ENCODE data around the gene BOLA1. TPM values are rescaled to one million over a fixed set of nuclear protein-coding genes. Genes with fewer than 3 reads are reported as not detected.

BOLA1 gene
- total RNA-seq (2016; rRNA removed; fragmentation: Illumina TruSeq; extraction: Trizol) (3.1 and 4.2 TPM in 2 replicates), polyA plus RNA-seq (2011; rRNA removed) (2.9 and 3.2 TPM in 2 replicates), polyA minus RNA-seq (2011; rRNA and poly(A)+ RNA removed; ENCODE audit: low replicate concordance) (1.4 and 3.8 TPM in 2 replicates), Bru-seq, nascent RNA (percentile 46 among the genes with signal in this experiment), BruChase-seq, experiment 1, labeled RNA remaining after a 6-hour chase (percentile 36 among the genes with signal in this experiment), BruChase-seq, experiment 2, labeled RNA remaining after a 2-hour chase (percentile 37 among the genes with signal in this experiment)
- total RNA-seq (2016; cell fraction: cytosol; rRNA removed; fragmentation: Illumina TruSeq; extraction: Trizol; ENCODE audit: low read depth) = 2.1 and 2.4 TPM in 2 replicates
- 3.6 and 3.9 TPM in 2 replicates for total RNA-seq (2016; cell fraction: insoluble cytoplasmic fraction; rRNA removed; fragmentation: Illumina TruSeq; extraction: Trizol)
- total RNA-seq (2016; cell fraction: membrane; rRNA removed; fragmentation: Illumina TruSeq; extraction: Trizol) = 2.0 and 2.7 TPM in 2 replicates
- total RNA-seq (2016; cell fraction: nucleus; rRNA removed; fragmentation: Illumina TruSeq; extraction: Trizol) = 3.2 and 3.5 TPM in 2 replicates
- 2.9 and 4.8 TPM in 2 replicates for polyA plus RNA-seq (2011; cell fraction: cytosol; rRNA removed)
- polyA plus RNA-seq (2011; cell fraction: nucleus; rRNA removed) = 8.1 and 8.9 TPM in 2 replicates
- 2.5 and 2.8 TPM in 2 replicates for polyA plus RNA-seq (2012)
- polyA plus RNA-seq (2016; cell fraction: cytosol; fragmentation: Illumina TruSeq; extraction: Trizol; ENCODE audit: low read depth) = 2.0 and 2.6 TPM in 2 replicates
- 3.3 and 5.4 TPM in 2 replicates for polyA plus RNA-seq (2016; cell fraction: insoluble cytoplasmic fraction; fragmentation: Illumina TruSeq; extraction: Trizol; ENCODE audit: low read depth)
- 2.5 and 2.8 TPM in 2 replicates for polyA plus RNA-seq (2016; cell fraction: membrane; fragmentation: Illumina TruSeq; extraction: Trizol; ENCODE audit: low read depth)
- polyA plus RNA-seq (2016; cell fraction: nucleus; fragmentation: Illumina TruSeq; extraction: Trizol; ENCODE audit: insufficient read depth, low read depth) = 4.8 TPM in 2 replicates
- 0.79 TPM in 1 of 2 replicates, not detected in the other for polyA minus RNA-seq (2011; cell fraction: cytosol; rRNA and poly(A)+ RNA removed)
- 1.4 and 1.9 TPM in 2 replicates for polyA minus RNA-seq (2011; cell fraction: nucleus; rRNA and poly(A)+ RNA removed)
- long read RNA-seq, experiment 1, partial matches to known transcripts = 1 of 4 reads
- long read RNA-seq, experiment 1, other reads (novel, unspliced or antisense) = 2 of 4 reads
- long read RNA-seq, experiment 2, transcript BOLA1-202 (2 exons, 859 nt) = major isoform, 6 of 6 reads
- long read RNA-seq, experiment 2, partial matches to known transcripts = 0 of 6 reads
- long read RNA-seq, experiment 2, other reads (novel, unspliced or antisense) = 0 of 6 reads

- FAIRE-seq = peak; percentile 79
- peak within 1 kb of the TSS; percentile 72 for H3K9ac ChIP-seq (ENCODE audit: insufficient read depth, low read depth, low read length)
- CTCF ChIA-PET (ENCODE audit: low intra/inter-chr PET ratio, low total read pairs) = no interaction called here
- TF ChIP-seq, protein P1, sequence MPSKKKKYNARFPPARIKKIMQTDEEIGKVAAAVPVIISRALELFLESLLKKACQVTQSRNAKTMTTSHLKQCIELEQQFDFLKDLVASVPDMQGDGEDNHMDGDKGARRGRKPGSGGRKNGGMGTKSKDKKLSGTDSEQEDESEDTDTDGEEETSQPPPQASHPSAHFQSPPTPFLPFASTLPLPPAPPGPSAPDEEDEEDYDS (CRISPR knock-in tag; IDR thresholded peaks at IDR 0.05) = peak; percentile 53
- TF ChIP-seq MYNN (CRISPR knock-in tag; IDR thresholded peaks at IDR 0.05; ENCODE audit: low read depth) (no peak), RBM39 (IDR thresholded peaks at IDR 0.05; ENCODE audit: low read depth, low read length, poor library complexity, severe bottlenecking) (no peak), CBFB (CRISPR knock-in tag; IDR thresholded peaks at IDR 0.05) (peak; percentile 54; the same call in 1 of the 2 replicates), ZSCAN29 (CRISPR knock-in tag; conservative IDR thresholded peaks at IDR 0.05) (no peak), GMEB2 (CRISPR knock-in tag; IDR thresholded peaks at IDR 0.05; ENCODE audit: low read depth) (0 out of 2 replicates have a peak, but pooled peaks have one; percentile 48), THAP8 (CRISPR knock-in tag; IDR thresholded peaks at IDR 0.05; ENCODE audit: borderline replicate concordance) (no peak), ZBTB7A (CRISPR knock-in tag; IDR thresholded peaks at IDR 0.05) (no peak), HES4 (CRISPR knock-in tag; IDR thresholded peaks at IDR 0.05; ENCODE audit: borderline replicate concordance) (no peak), AHR (CRISPR knock-in tag; IDR thresholded peaks at IDR 0.05) (peak; percentile 83; the same call in 1 of the 2 replicates), HNF4A (CRISPR knock-in tag; IDR thresholded peaks at IDR 0.05) (peak; percentile 74), SP1 (IDR thresholded peaks at IDR 0.05) (no peak), SP1 (CRISPR knock-in tag; IDR thresholded peaks at IDR 0.05) (peak; percentile 29; the same call in 1 of the 2 replicates), SALL1 (CRISPR knock-in tag; IDR thresholded peaks at IDR 0.05) (peak; percentile 49; the same call in 1 of the 2 replicates), ZBTB7B (CRISPR knock-in tag; IDR thresholded peaks at IDR 0.05) (no peak; the same call in 1 of the 2 replicates), SAFB2 (CRISPR knock-in tag; IDR thresholded peaks at IDR 0.05; ENCODE audit: borderline replicate concordance, low read depth) (peak; percentile 65; the same call in 1 of the 2 replicates)
Measured at GRCh38 chr1:149899460-149900284, at the start of gene BOLA1. BOLA1 (plus strand) TSS chr1:149899568; CDS start chr1:149900060, 492 bp downstream.

More at GRCh38 chr1:149899460-149900284, at the start of gene BOLA1:
- peak within 1 kb of the TSS; percentile 3 to 62 (median 42); a peak in 4 of 6 replicates for H3K4me3 ChIP-seq (replicated peaks in 1 of 3; ENCODE audit: insufficient read depth in 1 of 3, low read depth in 2 of 3, low read length in 3 of 3)
- in situ Hi-C loops (cut with HindIII; ENCODE audit: extremely low pct_ligation_motif_present, low pct_unique_long_range_greater_than_20kb) (no loop called here), intact Hi-C loops (cut with micrococcal nuclease; ENCODE audit: unreplicated experiment) (no loop called here)
- 77% methylated on average over 48 of the region's 65 CpGs for WGBS (ENCODE audit: low lambda C conversion rate)
- H3K4me2 ChIP-seq (ENCODE audit: low read depth, low read length) = peak within 1 kb of the TSS; percentile 69
- H3K79me2 ChIP-seq (ENCODE audit: insufficient read depth, low read length) = no peaks in the 10 kb centered on the region
- peak within 1 kb of the TSS; percentile 55 for H3K27ac ChIP-seq (ENCODE audit: extremely low read length, insufficient read depth, low read length)
- TSS peak; percentile 76 for BruUV-seq (replicated peaks)
- peaks cover 16% of the 10 kb centered on the region for H3K4me1 ChIP-seq (ENCODE audit: insufficient read depth, low read length)
- H3K27me3 ChIP-seq (ENCODE audit: control insufficient read depth in 1 of 2, insufficient read depth in 2 of 2, low read length in 2 of 2) = no peaks in the 10 kb centered on the region
- peak; percentile 78 for DNase-seq (ENCODE audit: low spot score)
- POLR2A ChIA-PET = interaction anchor here (2.5 kb wide), 1 partner anchor 12 kb away, joined by 15 read pairs; a partner anchor contains a TSS
- H4K20me1 ChIP-seq (ENCODE audit: insufficient read depth, low read length) = no peaks in the 10 kb centered on the region
- H3K9me3 ChIP-seq (ENCODE audit: low read length) = no peaks in the 10 kb centered on the region
- peak within 1 kb of the TSS; percentile 59 for H2AFZ ChIP-seq (ENCODE audit: low read length)
- peak; percentile 99 for ATAC-seq
- H3K36me3 ChIP-seq (replicated peaks in 1 of 2; ENCODE audit: control insufficient read depth in 1 of 2, insufficient read depth in 2 of 2, low read length in 2 of 2) = no peaks in the 10 kb centered on the region

All from HepG2 (cell line).